ENCODE results near the gene CTSZ. TPM values are rescaled to one million over a fixed set of nuclear protein-coding genes. Genes with fewer than 3 reads are reported as not detected.
"Not testable (repeated sequence)": the region's sequence is repeated elsewhere in the genome, so short reads cannot be mapped to it uniquely, and the experiment has no call there.

CTSZ gene
- total RNA-seq, 1 donor from 2014 or later: 23.8 TPM

GRCh38 chr20:58978351-58979190 lies 28.5 kb downstream of the CTSZ start:
- no peak for ATAC-seq

GRCh38 chr20:58976061-58976730 lies 30.9 kb downstream of the CTSZ start:
- ATAC-seq: no peak

- no peak for ATAC-seq
These were observed 31.7 kb downstream of the CTSZ start for GRCh38 chr20:58975353-58975752.

- ATAC-seq: no peak
These were observed 33.2 kb downstream of the CTSZ start for GRCh38 chr20:58973866-58974265.

GRCh38 chr20:58973179-58973578 lies 33.9 kb downstream of the CTSZ start:
- ATAC-seq: no peak

GRCh38 chr20:58971429-58971828 lies 35.6 kb downstream of the CTSZ start:
- ATAC-seq: no peak

- no peak for ATAC-seq
These were observed 36.9 kb downstream of the CTSZ start for GRCh38 chr20:58970146-58970545.

- no peak for ATAC-seq
These were observed 37.6 kb downstream of the CTSZ start for GRCh38 chr20:58969439-58969838.

- no peak for ATAC-seq
These were observed 39.2 kb downstream of the CTSZ start for GRCh38 chr20:58967652-58968429.

- no peak for ATAC-seq
These were observed 41.6 kb downstream of the CTSZ start for GRCh38 chr20:58965270-58966064.

GRCh38 chr20:58963922-58964321 lies 43.1 kb downstream of the CTSZ start:
- ATAC-seq: not testable (repeated sequence)

- ATAC-seq: no peak
These were observed 43.9 kb downstream of the CTSZ start for GRCh38 chr20:58963060-58963584.

GRCh38 chr20:58959652-58960051 lies 47.4 kb downstream of the CTSZ start:
- no peak for ATAC-seq

- peak; percentile 44 for ATAC-seq
These were observed 51.0 kb downstream of the CTSZ start for GRCh38 chr20:58956078-58956477.

GRCh38 chr20:58953050-58953449 lies 54.0 kb downstream of the CTSZ start:
- no peak for ATAC-seq

- ATAC-seq: no peak
These were observed 56.5 kb downstream of the CTSZ start for GRCh38 chr20:58950603-58951002.

GRCh38 chr20:58947797-58948388 lies 59.2 kb downstream of the CTSZ start:
- ATAC-seq: not testable (repeated sequence)

GRCh38 chr20:58945965-58946631 lies 61.0 kb downstream of the CTSZ start:
- no peak for ATAC-seq
